SW 1271 (cell line): ENCODE results near the gene COMMD6.

Source experiments
- DNase-seq, 2 experiments: peaks; one replicate each; lab custom pipeline; 2025; lab: John Stamatoyannopoulos, UW

Gene COMMD6

DNA sequence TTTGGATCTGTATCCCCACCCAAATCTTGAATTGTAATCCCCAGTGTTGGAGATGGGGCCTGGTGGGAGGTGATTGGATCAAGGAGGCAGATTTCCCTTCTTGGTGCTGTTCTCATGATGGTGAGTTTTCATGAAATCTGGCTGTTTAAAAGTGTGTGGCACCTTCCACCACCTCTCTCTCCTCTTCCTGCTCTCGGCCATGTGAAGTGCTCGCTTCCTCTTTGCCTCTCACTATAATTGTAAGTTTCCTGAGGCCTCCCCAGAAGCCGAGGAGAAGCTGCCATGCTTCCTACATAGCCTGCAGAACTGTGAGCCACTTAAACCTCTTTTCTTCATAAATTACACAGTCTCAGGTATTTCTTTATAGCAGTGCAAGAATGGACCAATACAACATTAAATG lies 15.7 kb downstream of the COMMD6 start:
- no peak for DNase-seq

DNA sequence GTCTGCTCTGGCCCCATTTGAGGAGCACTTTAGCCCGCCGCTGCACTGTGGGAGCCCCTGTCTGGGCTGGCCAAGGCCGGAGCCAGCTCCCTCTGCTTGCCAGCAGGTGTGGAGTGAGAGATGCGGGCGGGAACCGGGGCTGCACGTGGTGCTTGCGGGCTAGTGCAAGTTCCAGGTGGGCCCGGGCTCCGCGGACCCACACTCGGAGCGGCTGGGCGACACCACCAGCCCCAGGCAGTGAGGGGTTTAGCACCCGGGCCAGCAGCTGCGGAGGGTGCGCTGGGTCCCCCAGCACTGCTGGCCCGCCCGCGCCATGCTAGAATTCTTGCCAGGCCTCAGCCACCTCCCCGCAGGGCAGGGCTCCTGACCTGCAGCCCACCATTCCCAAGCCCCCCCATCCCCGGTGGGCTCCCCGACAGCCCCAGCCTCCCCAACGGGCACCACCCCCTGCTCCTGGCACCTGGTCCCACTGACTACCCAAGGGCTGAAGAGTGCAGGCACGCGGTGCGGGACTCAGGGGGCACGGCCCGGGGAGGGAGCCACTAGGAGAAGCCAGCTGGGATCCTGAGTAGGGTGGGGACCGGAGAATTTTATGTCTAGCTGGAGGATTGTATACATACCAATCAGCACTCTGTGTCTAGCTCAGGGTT lies 19.1 kb downstream of the COMMD6 start:
- DNase-seq: no peak

DNA sequence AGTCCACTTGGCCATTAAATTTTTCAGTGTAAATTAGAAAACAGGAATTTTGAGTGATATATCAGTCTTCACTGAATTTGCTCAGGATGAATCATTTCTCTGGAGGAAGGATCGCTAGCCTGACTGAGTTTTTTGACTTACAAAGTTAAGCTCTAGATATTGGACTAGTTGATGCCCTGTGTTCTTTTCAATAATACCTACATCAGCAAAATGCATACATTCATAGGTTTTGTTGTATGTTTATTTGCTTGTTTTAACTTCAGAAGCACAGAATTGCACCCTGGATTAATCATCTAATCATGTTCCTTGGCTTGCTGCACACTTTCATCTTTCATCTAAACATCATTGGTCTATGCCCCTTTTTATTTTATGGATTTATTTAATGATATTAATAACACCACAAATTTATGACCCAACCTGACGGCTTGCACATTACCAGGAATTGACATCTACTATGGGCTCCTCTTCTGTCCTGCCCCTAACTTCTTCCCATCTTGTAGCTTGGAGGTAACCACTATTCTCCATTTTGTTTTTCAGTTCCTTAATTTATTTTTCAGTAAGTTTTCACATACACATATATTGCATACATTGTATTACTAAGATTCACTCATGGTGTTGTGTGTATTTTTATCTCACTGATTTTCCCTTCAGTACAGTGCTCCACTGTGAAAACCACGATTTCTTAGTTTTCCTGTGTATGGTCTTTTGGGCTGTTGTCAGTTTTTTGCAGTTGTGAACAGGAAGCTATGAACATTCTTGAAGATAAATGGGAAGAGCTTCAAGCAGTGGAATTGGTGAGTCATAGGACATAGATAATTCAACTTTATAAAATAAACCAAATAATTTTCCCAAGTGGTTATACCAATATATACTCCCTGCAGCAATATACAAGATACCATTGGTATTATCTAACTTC lies 23.3 kb downstream of the COMMD6 start:
- DNase-seq: no peak

DNA sequence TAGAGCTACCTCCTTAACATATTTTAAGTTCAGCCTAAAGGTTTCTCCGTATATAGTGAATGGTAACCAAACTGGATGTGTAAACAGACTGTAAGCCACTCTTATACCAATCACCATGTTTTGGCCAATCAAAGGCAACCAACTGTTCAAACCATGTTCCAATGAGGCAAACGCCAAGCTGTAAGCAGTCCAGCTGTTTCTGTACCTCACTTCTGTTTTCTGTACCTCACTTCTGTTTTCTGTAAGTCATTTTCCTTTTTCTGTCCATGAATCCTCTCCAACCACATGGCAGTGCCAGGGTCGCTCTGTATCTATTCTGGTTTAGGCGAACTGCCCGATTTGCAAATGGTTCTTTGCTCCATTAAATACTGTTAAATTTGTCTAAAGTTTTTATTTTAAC lies 24.4 kb downstream of the COMMD6 start:
- DNase-seq: no peak

DNA sequence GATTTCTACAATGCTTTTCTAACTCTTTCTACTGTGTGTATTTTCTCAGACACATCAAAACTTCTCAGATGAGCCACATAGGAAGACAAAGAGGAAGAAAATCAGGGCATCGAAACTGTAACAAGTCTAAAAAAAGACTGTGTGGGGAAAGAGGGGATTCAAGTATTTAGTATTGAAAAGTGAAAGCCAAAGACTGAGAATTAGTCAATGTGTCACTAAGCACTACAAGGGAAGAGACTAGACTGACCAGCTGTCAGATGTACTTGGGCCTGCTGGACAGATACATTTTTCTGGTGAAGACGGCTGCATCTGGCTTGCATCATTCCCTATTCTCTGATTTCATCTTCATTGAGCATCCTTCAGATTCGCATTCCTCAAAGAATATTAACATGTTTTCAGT lies 25.4 kb downstream of the COMMD6 start:
- DNase-seq: no peak

DNA sequence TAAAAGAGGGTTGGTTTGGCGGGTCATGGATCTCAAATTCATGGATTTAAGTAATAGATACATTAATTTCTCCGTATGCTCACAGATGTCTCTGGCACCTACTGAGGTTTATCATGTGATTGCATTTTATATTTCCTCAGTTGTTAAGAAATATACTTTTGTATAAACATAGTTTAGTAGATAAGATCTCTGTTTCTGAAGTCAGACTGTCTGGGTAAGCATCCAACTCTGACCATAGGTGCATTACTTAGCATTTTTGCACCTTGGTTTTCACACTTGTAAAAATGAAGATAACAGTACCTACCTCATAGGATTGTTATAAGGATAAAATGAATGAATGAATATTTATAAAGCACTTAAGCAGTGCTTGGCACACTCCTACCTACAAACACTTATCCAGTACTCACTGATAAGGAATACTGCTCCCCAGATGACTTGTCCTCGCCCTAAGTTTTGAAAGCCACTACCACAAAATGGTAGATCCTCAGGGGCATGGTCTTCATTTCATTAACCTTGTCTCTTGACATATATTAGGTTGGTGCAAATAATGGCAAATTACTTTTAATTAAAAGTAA lies 26.5 kb downstream of the COMMD6 start:
- DNase-seq: no peak

DNA sequence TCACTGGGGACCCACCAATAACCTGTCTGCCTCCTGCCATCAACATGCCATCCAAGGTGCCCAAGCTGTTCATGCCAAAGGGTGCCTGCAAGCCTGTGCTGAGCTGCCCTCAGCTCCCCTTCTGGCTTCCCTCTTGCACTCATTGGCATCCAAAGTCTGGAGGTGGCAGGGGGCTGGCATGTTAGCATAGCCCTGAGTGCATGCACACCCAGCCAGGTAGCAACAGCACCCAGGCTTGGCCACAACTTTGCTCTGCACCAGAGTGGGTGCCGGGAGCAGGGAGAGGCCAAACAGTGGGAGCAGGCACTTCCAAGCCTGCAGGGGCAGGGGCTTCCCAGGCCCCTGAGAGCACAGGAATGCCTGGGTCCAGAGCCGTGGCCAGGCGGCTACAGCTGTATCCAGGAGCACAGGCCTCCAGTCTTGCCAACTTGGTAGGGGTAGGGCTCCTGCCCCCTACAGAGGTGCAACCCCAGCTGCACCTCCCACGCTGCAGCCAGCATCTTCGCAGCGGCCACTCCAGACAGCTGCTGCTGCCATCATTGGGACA lies 29.6 kb downstream of the COMMD6 start:
- no peak for DNase-seq

DNA sequence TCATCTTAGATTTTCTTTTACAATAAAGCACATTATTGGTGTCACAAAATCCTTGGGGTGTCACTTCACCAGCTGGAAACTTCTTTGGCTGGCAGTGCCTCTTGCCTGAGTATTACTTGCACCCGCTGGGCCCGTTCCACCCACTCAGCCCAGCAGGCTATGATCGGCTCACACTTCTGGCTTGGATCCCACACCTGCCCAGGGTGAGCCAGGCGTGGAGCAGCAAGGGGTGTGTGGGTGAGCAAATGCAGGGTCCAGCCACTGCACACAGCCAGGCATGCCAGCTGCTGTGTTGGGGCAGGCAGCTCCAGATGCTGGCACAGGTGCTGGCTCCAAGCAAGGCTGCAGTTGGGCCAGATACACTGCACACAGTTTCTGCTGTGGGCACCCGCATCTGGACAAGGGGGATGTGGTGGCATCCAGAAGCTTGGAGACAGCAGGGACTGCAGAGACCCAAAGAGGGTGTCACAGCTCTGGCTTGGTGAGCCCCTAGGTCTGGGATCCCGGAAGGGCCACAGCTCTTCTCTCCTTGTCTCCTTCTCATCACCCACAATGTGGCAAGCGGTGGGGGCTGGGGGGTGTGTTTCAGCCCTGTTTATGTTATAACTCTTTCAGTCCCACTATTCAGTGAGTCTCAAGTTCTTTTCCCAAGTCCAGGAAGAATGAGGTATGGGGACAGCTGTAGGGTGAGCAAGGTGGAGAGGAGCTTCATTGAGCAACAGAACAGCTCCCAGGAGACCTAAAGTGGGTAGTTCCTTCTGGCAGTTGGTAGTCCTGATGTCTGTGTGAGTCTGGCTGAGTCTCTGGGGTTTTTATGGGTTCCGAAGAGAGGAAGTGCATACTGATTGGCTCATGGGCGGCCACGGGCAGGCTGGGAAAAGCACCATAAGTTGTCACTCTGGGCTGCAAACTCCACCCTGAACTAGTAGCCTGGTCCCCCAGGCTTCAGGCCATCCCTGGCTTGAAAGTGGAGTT lies 30.3 kb downstream of the COMMD6 start:
- no peak for DNase-seq

DNA sequence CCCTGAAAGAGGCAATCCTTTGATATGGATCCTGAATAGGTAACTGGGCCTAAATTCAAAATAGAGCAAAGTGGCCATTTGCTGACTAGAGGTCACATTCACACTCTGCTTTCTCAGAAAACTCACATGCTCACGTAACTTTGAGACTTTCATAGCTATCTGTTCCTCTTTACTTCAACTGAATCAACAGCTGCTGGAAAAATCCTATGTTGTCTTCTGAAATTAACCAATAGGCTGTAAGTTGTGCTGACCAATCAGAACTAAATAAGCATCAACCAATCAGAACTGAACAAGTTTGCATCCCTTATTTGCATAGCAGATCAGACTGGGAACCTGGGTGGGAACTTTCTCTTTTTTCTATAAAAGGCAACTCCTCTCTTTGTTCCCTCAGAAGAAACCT lies 31.6 kb downstream of the COMMD6 start:
- no peak for DNase-seq

DNA sequence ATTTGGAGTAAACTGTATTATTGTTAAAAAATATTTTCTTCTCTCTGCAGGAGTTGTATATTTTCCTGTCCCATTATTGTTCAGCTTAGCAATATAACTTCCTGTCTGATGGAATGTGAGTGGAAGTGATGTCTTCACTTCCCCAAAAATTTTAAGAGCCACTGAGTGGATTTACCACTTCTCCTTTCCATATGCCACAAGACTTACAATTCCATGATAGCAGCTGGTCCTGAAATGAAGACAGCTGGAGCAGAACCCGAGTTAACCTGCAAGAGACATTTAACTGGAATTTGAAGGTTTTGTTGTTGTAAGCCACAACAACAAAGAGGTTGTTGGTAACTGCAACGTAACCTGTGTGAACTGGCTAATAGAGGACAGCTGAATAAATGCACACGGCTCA lies 32.3 kb downstream of the COMMD6 start:
- DNase-seq: no peak

DNA sequence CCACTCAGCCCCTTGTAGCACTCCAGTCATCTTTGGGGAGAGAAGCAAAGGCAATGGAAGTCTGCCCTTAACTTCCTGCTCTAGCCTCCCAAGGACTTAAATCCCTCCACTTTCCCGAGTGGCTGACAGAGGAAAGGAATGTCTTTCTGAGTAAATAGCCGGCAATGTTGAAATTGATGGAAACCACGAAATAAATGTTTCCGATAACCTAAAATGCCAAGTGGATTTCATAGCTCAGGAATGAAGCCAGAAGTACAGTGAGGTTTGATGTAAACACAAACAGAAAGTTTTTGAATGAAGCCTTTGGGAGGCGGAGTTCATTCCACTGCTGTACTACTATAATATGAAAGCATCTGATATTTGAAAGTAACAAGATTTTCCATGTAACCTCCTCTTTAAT lies 41.7 kb downstream of the COMMD6 start:
- no peak for DNase-seq

DNA sequence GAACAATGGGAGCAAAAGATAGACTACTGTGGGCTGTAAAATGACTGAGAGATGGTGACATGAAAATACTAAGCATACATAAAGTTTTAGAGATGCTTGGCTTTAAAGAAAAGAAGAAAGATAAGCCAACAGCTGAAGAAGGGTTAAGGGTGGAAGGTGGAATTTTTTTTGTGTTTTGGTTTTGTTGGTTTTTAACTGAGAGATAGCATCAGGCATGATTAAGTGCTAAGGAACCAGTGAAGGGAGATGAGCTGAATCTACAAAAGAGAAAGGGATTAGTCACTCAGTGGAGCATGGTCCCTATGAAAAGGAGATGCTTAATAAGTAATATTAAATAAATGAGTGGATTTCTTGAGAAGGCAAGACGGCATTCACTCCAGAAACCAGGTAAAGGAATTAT lies 43.1 kb downstream of the COMMD6 start:
- no peak for DNase-seq

DNA sequence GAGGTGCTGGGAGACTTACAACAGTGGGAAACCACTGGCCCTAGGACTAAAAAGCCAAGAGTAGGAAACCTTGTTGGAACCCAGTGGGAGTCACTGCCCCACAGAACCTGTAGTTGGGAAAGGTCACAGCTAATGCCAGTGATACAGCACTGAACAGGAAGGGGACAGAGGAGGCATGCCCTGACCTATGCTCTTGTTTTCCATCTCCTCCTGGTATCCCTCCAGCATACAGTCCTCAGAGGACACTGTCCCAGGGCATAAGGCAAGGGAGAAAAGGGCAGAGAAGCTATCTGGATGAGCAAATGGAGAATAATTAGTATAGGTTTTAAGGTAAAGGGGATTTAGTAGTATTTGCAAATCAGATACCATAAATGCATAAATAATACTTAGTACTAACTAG lies 44.5 kb downstream of the COMMD6 start:
- no peak for DNase-seq

DNA sequence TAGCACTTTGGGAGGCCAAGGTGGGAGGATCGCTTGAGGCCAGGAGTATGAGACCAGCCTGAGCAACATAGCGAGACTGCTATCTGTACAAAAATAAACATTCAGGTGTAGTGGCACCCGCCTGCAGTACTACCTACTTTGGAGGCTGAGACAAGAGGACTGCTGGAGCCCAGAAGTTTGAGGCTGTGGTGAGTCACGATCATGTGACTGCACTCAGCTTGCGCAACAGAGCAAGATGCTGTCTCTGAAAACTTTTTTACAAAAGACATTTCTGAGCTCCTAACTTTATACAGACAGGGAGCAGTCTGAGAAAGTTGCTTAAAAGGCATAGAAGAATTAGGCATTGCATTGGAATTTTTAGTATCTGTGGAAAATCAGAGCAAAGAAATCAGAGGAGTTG lies 45.3 kb downstream of the COMMD6 start:
- no peak for DNase-seq

DNA sequence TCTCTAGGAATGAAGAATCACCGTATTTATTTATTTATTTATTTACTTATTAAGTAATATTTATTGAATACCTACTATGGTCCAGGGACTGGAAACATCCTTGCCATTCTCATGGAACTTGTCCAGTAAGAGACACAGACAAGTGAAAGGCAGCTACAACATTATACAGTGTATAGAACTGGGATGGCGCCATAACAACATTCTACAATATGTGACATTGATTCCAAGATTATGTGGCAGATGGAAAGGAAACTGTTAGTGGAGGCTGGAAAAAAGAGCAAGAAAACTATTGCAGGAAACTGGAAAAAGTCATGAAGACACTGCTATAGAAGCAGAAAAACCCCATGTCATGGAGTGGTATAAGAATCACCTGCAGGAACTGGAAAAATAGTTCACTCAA lies 46.3 kb downstream of the COMMD6 start:
- DNase-seq: no peak

DNA sequence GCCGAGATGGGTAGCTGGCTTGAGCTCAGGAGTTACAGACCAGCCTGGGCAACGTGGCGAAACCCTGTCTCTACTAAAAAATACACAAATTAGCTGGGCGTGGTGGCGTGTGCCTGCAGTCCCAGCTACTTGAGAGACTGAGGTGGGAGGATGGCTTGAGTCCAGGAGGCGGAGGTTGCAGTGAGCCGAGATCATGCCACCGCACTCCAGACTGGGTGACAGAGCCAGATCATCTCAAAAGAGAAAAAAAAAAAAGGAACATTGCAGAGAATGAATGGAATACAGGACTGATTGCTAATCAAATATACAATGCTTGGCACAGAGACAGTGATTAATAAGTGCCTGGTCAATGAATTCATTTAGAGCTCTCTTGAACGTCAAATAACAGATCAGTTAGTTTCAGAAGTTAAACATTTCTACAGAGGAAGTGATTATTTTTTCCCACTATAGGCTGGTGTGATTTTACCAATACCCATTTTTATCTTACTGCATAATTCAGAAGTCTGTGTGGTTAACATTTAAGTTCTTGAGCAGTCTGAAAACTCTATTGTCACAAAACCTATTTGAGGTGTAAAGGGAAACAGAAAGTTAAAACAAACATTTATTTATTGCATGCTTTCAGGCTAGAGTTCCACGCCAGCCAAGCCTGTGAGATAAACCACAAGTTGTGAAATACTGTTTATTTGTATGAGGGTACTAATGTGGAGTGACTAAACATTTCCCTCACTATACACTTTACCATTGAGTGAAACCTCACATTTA lies 48.0 kb downstream of the COMMD6 start:
- DNase-seq: no peak

DNA sequence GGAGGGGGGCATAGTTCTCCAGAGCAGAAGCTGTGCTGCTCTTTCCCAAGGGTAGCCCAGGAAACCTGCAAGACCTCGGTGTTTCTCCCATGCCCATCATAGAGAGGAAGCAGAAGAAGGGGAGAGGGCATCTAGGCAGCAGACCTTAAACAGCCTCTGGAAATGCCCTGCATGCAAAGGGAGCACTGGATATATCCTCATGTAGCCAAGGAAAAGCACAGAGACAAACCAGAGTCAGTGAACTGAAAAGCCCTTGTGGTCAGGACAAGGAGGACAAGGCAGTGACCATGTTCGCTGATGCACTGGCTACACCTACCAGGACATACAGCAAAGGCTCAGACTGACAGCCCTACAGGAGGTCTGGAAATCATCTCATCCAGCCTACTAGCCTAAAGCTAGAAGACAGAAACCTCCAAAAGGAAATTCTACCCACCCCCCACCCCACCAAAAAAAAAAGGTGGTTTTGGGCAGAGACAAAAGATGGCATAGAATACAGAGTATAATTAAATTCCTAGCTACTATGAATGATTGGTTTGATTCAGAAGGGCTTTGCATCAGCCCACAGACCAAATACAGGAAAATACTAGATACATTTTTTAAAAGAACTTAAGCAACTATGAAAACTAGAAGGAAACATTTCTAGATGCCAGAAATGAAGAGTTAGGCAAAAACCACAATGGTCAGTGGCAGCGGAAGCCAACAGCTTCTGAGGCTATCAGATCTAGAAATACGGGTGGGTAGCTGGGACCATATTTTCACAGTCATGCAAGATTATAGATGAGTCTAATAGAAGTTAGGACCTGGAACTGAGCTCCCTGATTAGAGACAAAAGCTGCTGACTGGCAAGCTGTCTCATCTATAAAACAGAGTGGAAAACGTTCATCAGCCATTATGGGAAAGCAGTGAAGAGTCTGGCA lies 51.2 kb downstream of the COMMD6 start:
- DNase-seq: no peak

DNA sequence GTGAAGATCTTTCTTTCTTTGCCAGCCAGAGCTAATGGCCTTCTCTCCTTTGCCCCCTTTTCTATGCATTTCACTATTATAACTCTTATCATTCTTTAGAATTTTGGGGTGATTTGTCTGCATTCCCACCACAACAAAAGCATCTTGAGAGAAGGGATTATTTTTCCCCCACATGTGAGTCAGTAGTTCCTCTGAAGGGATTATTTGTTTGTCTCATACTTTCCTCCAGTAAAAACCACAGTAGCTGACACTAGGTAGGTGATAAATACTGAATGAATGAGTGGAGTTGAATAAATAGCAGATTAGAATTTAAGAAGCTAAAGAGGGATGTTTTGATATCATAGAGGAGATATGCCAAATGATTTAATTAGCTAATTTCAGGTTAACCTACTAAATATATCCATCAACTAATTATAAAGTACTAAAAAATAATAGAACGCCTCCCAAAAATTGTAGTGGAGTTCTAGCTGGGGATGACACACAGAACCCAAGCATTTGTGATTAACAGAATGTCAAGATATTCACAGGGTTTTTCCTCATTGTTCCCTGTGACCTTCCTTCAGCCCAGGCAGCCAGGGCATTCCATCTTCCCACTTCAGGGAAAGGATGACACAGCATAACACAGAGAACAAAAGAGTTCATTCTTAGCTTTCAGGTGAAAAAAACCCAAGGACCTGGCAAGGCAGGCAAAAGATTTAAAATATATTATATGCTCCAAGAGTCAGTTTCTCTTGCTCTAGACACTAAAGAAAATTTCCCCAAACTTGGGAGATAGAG lies 52.2 kb downstream of the COMMD6 start:
- no peak for DNase-seq

DNA sequence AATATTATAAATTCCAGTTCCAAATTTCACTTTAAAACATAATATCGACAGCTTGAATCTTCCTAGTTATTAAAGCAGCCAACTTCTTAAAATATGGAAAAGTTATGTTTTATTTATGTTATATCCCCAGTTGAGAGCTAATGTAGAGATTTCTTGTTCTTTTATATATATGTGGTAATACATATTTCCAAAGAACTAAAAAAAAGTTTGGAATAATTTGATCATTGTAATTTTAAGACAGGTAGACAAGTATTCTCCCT lies 54.9 kb downstream of the COMMD6 start:
- no peak for DNase-seq
